SU-DHL-6 (cell line): ENCODE measurements around the gene LCK.

Experiments used
- H2AFZ ChIP-seq: fragments of 200-600 bp; sonication (generic); 2 replicates; pipeline ENCODE4 v1.6.1; 2014; ENCODE audit warnings: low read depth, mild to moderate bottlenecking, moderate library complexity, mixed read lengths, antibody characterized with exemption, low read length; ENCODE audit not compliant: severe bottlenecking
- H3F3A ChIP-seq: fragments of 200-600 bp; shearing (Covaris generic); 2 replicates; pipeline ENCODE4 v1.6.0; 2016; ENCODE audit warnings: antibody characterized with exemption, mild to moderate bottlenecking; ENCODE audit not compliant: insufficient read depth
- H3K27ac ChIP-seq: fragments of 200-600 bp; sonication (generic); 2 replicates; pipeline ENCODE4 v1.5.1; 2016; ENCODE audit warnings: low read depth, mild to moderate bottlenecking, low read length, moderate library complexity, mixed read lengths
- H3K27me3 ChIP-seq: fragments of 200-600 bp; sonication (generic), shearing (Covaris generic); 2 replicates; pipeline ENCODE4 v1.6.0; 2014; ENCODE audit warnings: mild to moderate bottlenecking, low read length
- H3K36me3 ChIP-seq: fragments of 200-600 bp; sonication (generic); 2 replicates; pipeline ENCODE4 v1.6.1; 2014; ENCODE audit warnings: mild to moderate bottlenecking, low read length, mixed read lengths
- H3K4me2 ChIP-seq: fragments of 300-600, 200-600 bp; shearing (Covaris generic), sonication (generic); 2 replicates; pipeline ENCODE4 v1.6.0; 2014; ENCODE audit warnings: low read length, low read depth, mild to moderate bottlenecking; ENCODE audit not compliant: poor library complexity, severe bottlenecking
- H3K4me3 ChIP-seq: fragments of 200-600 bp; sonication (generic); 2 replicates; pipeline ENCODE4 v1.5.1; 2014; ENCODE audit warnings: antibody characterized with exemption, low read length, mild to moderate bottlenecking, mixed read lengths; ENCODE audit not compliant: insufficient read depth, poor library complexity, severe bottlenecking
- H3K79me2 ChIP-seq: fragments of 200-600 bp; sonication (generic); 2 replicates; pipeline ENCODE4 v1.6.1; 2014; ENCODE audit warnings: mild to moderate bottlenecking, low read length, moderate library complexity; ENCODE audit not compliant: insufficient read depth
- H3K9ac ChIP-seq: fragments of 200-600 bp; sonication (generic); 2 replicates; pipeline ENCODE4 v1.7.0; 2014; ENCODE audit warnings: mild to moderate bottlenecking, low read length
- H3K9me2 ChIP-seq: fragments of 200-600 bp; sonication (generic); replicated peaks from 2 replicates; pipeline ENCODE4 v1.6.1; 2014; ENCODE audit warnings: low read length; ENCODE audit not compliant: insufficient read depth
- H3K9me3 ChIP-seq: fragments of 200-600 bp; sonication (generic); 2 replicates; pipeline ENCODE4 v1.6.1; 2014; ENCODE audit warnings: low read length, mixed read lengths; ENCODE audit not compliant: insufficient read depth
- H4K20me1 ChIP-seq: fragments of 200-600 bp; sonication (generic); 2 replicates; pipeline ENCODE4 v1.6.1; 2014; ENCODE audit warnings: low read depth, mild to moderate bottlenecking, antibody characterized with exemption, low read length, moderate library complexity, mixed read lengths
- CTCF ChIP-seq: fragments of 200-600 bp; sonication (generic); IDR thresholded peaks from one replicate; pipeline ENCODE4 v1.5.1; 2017; ENCODE audit warnings: antibody characterized with exemption, mild to moderate bottlenecking, low read length, moderate library complexity; ENCODE audit not compliant: insufficient read depth, poor library complexity, severe bottlenecking
- EZH2phosphoT487 ChIP-seq: fragments of 200-600 bp; sonication (generic), shearing (Covaris generic); conservative IDR thresholded peaks from 2 replicates; pipeline ENCODE4 v1.6.1; 2018; ENCODE audit warnings: mild to moderate bottlenecking, antibody characterized with exemption, low read length, moderate library complexity, mixed read lengths

LCK gene

GRCh38 chr1:32334864-32335534 is 83.9 kb downstream of the LCK start:
- Histone ChIP-seq H3K36me3 (no peaks in the 10 kb centered on the region; the same call in 1 of the 2 replicates), H3K27ac (peak overlapping the region; percentile 68), H3K27me3 (no peaks in the 10 kb centered on the region), H2AFZ (no peak overlapping the region), H4K20me1 (no peaks in the 10 kb centered on the region), H3F3A (peaks cover 39% of the 10 kb centered on the region), H3K9me3 (no peaks in the 10 kb centered on the region), H3K9me2 (no peaks in the 10 kb centered on the region), H3K4me3 (peak overlapping the region; percentile 91), H3K4me2 (peak overlapping the region; percentile 62), H3K79me2 (peaks cover 10% of the 10 kb centered on the region; the same call in 1 of the 2 replicates), H3K9ac (peak overlapping the region; percentile 66)
- TF ChIP-seq EZH2phosphoT487: no peak
- peak; percentile 79 for TF ChIP-seq CTCF

GRCh38 chr1:32335535-32335789 is 84.4 kb downstream of the LCK start:
- H4K20me1 ChIP-seq: no peaks in the 10 kb centered on the region
- peaks cover 39% of the 10 kb centered on the region for H3F3A ChIP-seq
- no peak for TF ChIP-seq CTCF
- no peak for TF ChIP-seq EZH2phosphoT487
- peak overlapping the region; percentile 66 for H3K9ac ChIP-seq
- no peaks in the 10 kb centered on the region for H3K9me2 ChIP-seq
- no peaks in the 10 kb centered on the region; the same call in 1 of the 2 replicates for H3K36me3 ChIP-seq
- H3K79me2 ChIP-seq: peaks cover 10% of the 10 kb centered on the region; the same call in 1 of the 2 replicates
- H3K4me3 ChIP-seq: peak overlapping the region; percentile 91
- peak overlapping the region; percentile 62 for H3K4me2 ChIP-seq
- no peaks in the 10 kb centered on the region for H3K27me3 ChIP-seq
- peak overlapping the region; percentile 68 for H3K27ac ChIP-seq
- no peak overlapping the region for H2AFZ ChIP-seq
- no peaks in the 10 kb centered on the region for H3K9me3 ChIP-seq
